Naive B cell (primary cell): ENCODE measurements around the gene CYREN. TPM values are rescaled to one million over a fixed set of nuclear protein-coding genes. Genes with fewer than 3 reads are reported as not detected.

Source experiments
- ATAC-seq, 2 donors: fragments of 150-1000 bp; cut with Tn5 transposase; 2 replicates each; pipeline ENCODE4 v1.10.0; 2021; ENCODE audit warnings: low read depth in 2 of 2, mild to moderate bottlenecking in 2 of 2, moderate library complexity in 2 of 2
- DNase-seq: peaks from one replicate; pipeline ENCODE4 v3.0.0; 2022
- H3K27ac Mint-ChIP-seq, 6 donors: one replicate each; pipeline ENCODE4 v1.8.0; 2020 to 2022; ENCODE audit warnings: mild to moderate bottlenecking in 6 of 6, mixed read lengths in 6 of 6, moderate library complexity in 5 of 6, inconsistent platforms in 2 of 6
- H3K27me3 Mint-ChIP-seq, 3 donors: one replicate each; pipeline ENCODE4 v1.8.0; 2021 to 2022; ENCODE audit warnings: mixed read lengths in 3 of 3, mild to moderate bottlenecking in 1 of 3
- H3K36me3 Mint-ChIP-seq, 2 donors: one replicate each; pipeline ENCODE4 v1.8.0; 2020 to 2022; ENCODE audit warnings: mixed read lengths in 2 of 2, inconsistent platforms in 1 of 2, mild to moderate bottlenecking in 1 of 2
- H3K4me1 Mint-ChIP-seq, 3 donors: one replicate each; pipeline ENCODE4 v1.8.0; 2020 to 2022; ENCODE audit warnings: mixed read lengths in 3 of 3, inconsistent platforms in 1 of 3, mild to moderate bottlenecking in 1 of 3, moderate library complexity in 1 of 3
- H3K4me3 Mint-ChIP-seq, 8 donors: one replicate each; pipeline ENCODE4 v1.8.0; 2020 to 2022; ENCODE audit warnings: mild to moderate bottlenecking in 8 of 8, mixed read lengths in 8 of 8, moderate library complexity in 8 of 8, inconsistent platforms in 2 of 8
- H3K9me3 Mint-ChIP-seq, 7 donors: one replicate each; pipeline ENCODE4 v1.8.0; 2020 to 2022; ENCODE audit warnings: mixed read lengths in 7 of 7, mild to moderate bottlenecking in 5 of 7, inconsistent platforms in 2 of 7, moderate library complexity in 1 of 7
- polyA plus RNA-seq, 6 donors: library from polyadenylated mRNA; unstranded; fragments of 300-500 nt; fragmentation: Illumina TruSeq; gene quantifications; one replicate each; pipeline ENCODE4 v1.2.3, GENCODE V29; 2021; ENCODE audit warnings: low read depth in 6 of 6

The CYREN gene
- polyA plus RNA-seq, 6 donors from 2014 or later = 35.4 to 64.0 (median 48.9) TPM

DNA sequence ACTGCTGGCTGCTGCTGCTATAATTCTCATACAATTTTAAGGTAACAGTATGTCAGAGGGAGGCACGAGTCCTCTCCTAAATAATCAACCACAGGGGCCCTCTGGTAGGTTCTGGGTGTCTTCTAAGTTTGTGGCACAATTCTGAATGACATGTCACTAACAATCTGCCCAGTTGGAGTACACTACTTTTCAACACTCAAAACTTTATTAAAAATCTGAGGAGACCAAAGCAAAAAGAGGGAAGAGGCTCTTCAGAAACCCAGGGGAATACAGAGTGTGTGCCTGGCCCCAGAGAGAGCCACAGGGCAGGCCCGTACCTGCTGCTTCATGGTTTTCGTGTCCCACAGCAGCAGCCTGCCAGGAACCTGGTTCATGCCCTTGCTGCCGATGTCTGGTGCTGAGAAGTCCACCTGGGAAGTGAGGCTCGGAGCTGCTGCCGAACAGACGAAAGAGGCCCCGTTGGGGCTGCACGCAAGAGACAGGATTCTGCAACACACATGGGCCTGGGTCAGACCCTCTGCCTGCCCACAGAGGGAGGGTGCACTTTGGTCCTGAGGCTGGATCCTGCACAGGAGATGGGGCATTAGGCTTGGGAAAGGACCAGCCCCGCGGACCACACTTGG lies 22.5 kb upstream of the CYREN start:
- Mint-ChIP-seq H3K27me3 (no peaks in the 10 kb centered on the region), H3K4me3 (peak overlapping the region in 1 of 8 donors; percentile 60), H3K27ac (peak overlapping the region in 1 of 6 donors; percentile 79), H3K36me3 (peaks cover 44 to 57% of the 10 kb centered on the region in 2 donors), H3K9me3 (peaks cover 0 to under 1% (median 0%) of the 10 kb centered on the region in 7 donors), H3K4me1 (peaks cover 7 to 15% (median 11%) of the 10 kb centered on the region in 3 donors)
- DNase-seq = no peak
- no peak for ATAC-seq

- ATAC-seq (no peak), DNase-seq (no peak)
- Mint-ChIP-seq H3K27ac (peak overlapping the region in 2 of 6 donors; percentile 27), H3K27me3 (no peaks in the 10 kb centered on the region), H3K4me3 (no peak overlapping the region), H3K36me3 (peaks cover 49 to 59% of the 10 kb centered on the region in 2 donors), H3K4me1 (peaks cover 7 to 15% (median 13%) of the 10 kb centered on the region in 3 donors), H3K9me3 (peaks cover 0 to 1% (median 0%) of the 10 kb centered on the region in 7 donors)
These were observed 20.2 kb upstream of the CYREN start for GRCh38 chr7:135190703-135191102.

GRCh38 chr7:135189961-135190360 lies 19.5 kb upstream of the CYREN start:
- Mint-ChIP-seq H3K36me3 (peaks cover 50 to 59% of the 10 kb centered on the region in 2 donors), H3K27ac (no peak overlapping the region), H3K9me3 (peaks cover 0 to 1% (median 0%) of the 10 kb centered on the region in 7 donors), H3K27me3 (no peaks in the 10 kb centered on the region), H3K4me1 (peaks cover 7 to 15% (median 13%) of the 10 kb centered on the region in 3 donors), H3K4me3 (no peak overlapping the region)
- DNase-seq (no peak), ATAC-seq (no peak)

DNA sequence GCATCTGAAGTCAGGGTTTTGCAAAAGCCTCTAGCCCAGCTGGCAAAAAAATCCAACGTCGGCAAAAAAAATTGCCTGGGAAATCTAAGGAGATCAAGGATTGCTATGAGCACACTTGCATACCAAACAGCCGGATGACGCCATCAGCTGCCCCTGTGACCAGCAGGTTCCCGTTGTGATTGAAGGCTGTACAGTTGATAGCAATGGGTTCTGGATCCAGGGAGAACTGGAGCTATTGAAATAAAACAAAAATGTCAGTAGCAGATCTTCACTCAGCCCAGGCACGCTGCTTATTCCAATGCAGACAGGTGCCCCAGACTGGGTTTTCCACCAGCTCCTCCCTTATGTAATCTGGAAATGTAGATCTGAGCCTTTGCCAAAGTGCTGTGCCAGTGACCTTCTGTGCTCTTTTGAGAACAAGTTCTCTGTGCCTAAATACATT lies 18.7 kb upstream of the CYREN start:
- Mint-ChIP-seq H3K9me3 (peaks cover 0 to 1% (median 0%) of the 10 kb centered on the region in 7 donors), H3K36me3 (peaks cover 52 to 63% of the 10 kb centered on the region in 2 donors), H3K27ac (peak overlapping the region in 3 of 6 donors; percentile 30 to 86 (median 51)), H3K27me3 (no peaks in the 10 kb centered on the region), H3K4me1 (peaks cover 4 to 15% (median 13%) of the 10 kb centered on the region in 3 donors), H3K4me3 (no peak overlapping the region)
- DNase-seq (no peak), ATAC-seq (no peak)

GRCh38 chr7:135188298-135188984 lies 17.9 kb upstream of the CYREN start:
- DNase-seq (no peak), ATAC-seq (peak; percentile 88 to 90)
- peaks cover 0 to 8% (median 4%) of the 10 kb centered on the region in 7 donors for H3K9me3 Mint-ChIP-seq
- H3K27ac Mint-ChIP-seq = peak overlapping the region in 3 of 6 donors; percentile 30 to 86 (median 32)
- peaks cover 57 to 67% of the 10 kb centered on the region in 2 donors for H3K36me3 Mint-ChIP-seq
- H3K4me3 Mint-ChIP-seq = peak overlapping the region in 1 of 8 donors; percentile 49
- H3K27me3 Mint-ChIP-seq = no peaks in the 10 kb centered on the region
- H3K4me1 Mint-ChIP-seq = peaks cover 4 to 16% (median 13%) of the 10 kb centered on the region in 3 donors

DNA sequence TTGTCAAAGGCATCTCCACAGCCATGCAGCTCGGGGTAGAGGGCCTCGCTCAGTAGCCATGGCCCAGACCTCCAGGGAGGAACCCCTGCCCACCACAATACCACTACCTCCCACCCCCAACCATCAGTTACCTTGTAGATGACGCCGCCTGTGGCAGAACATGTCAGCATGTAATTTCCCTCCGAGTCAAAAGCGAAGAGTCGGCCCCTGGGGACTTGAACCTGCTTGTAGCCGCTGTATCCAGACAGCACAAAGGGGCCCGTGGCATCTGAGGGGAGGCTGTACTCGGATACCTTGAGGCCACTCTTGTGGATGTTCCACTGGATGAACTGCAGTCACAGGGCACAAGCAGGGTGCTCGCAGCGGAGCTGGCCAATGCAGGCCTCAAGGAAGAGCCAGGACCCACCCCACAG lies 16.3 kb upstream of the CYREN start:
- H3K9me3 Mint-ChIP-seq = peaks cover 5 to 24% (median 13%) of the 10 kb centered on the region in 7 donors
- DNase-seq (no peak), ATAC-seq (peak in 1 of 2 donors; percentile 13)
- H3K27me3 Mint-ChIP-seq = no peaks in the 10 kb centered on the region
- H3K36me3 Mint-ChIP-seq = peaks cover 60 to 65% of the 10 kb centered on the region in 2 donors
- H3K4me1 Mint-ChIP-seq = peaks cover 4 to 13% (median 12%) of the 10 kb centered on the region in 3 donors
- no peak overlapping the region for H3K4me3 Mint-ChIP-seq
- peak overlapping the region in 3 of 6 donors; percentile 59 to 66 (median 65) for H3K27ac Mint-ChIP-seq

GRCh38 chr7:135186261-135186540 lies 15.7 kb upstream of the CYREN start:
- H3K27ac Mint-ChIP-seq = peak overlapping the region in 2 of 6 donors; percentile 66 to 80
- H3K4me1 Mint-ChIP-seq = peaks cover 4 to 13% (median 12%) of the 10 kb centered on the region in 3 donors
- ATAC-seq (no peak), DNase-seq (no peak)
- H3K27me3 Mint-ChIP-seq = no peaks in the 10 kb centered on the region
- peaks cover 61 to 65% of the 10 kb centered on the region in 2 donors for H3K36me3 Mint-ChIP-seq
- H3K9me3 Mint-ChIP-seq = peaks cover 5 to 31% (median 19%) of the 10 kb centered on the region in 7 donors
- H3K4me3 Mint-ChIP-seq = no peak overlapping the region

GRCh38 chr7:135185471-135186260 lies 15.2 kb upstream of the CYREN start:
- H3K36me3 Mint-ChIP-seq = peaks cover 61% of the 10 kb centered on the region in 2 donors
- peaks cover 5 to 35% (median 25%) of the 10 kb centered on the region in 7 donors for H3K9me3 Mint-ChIP-seq
- H3K4me3 Mint-ChIP-seq = peak overlapping the region in 1 of 8 donors; percentile 21
- DNase-seq (no peak), ATAC-seq (no peak)
- no peaks in the 10 kb centered on the region for H3K27me3 Mint-ChIP-seq
- peak overlapping the region in 2 of 6 donors; percentile 67 to 87 for H3K27ac Mint-ChIP-seq
- H3K4me1 Mint-ChIP-seq = peaks cover 4 to 13% (median 12%) of the 10 kb centered on the region in 3 donors

DNA sequence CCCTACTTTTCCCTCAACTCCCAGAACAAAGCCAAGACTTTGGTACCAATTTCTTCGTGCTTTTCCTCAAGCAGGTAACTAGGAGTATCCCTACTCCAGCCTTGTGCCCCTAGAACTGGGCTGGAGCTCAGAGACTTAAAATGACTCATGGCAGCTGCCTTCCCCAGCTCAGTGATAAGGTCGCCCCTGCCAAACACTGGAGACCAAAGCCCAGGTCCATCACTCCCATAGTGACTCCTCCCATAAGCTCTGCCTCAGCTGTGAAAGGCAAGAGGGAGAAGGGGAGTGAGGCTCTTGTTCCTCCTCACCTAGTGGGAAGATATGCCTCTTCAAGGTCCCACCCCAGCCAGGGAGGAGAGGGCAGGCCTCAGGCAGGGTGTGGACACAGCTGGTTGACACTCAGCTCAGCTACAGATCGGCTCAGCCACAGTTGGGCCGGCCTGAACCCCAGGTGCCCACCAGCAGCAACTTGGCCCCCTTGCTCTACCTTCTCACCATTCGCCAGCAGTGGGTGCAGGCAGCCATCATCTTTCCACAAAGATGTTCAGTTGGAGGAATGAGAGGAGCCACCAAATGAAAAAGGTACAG lies 13.8 kb upstream of the CYREN start:
- DNase-seq = no peak
- no peaks in the 10 kb centered on the region for H3K27me3 Mint-ChIP-seq
- peaks cover 5 to 43% (median 32%) of the 10 kb centered on the region in 7 donors for H3K9me3 Mint-ChIP-seq
- peak overlapping the region in 2 of 6 donors; percentile 64 to 67 for H3K27ac Mint-ChIP-seq
- H3K4me3 Mint-ChIP-seq = no peak overlapping the region
- H3K36me3 Mint-ChIP-seq = peaks cover 53 to 65% of the 10 kb centered on the region in 2 donors
- no peak for ATAC-seq
- peaks cover 4 to 13% (median 12%) of the 10 kb centered on the region in 3 donors for H3K4me1 Mint-ChIP-seq

GRCh38 chr7:135183478-135183877 lies 13.0 kb upstream of the CYREN start:
- H3K4me1 Mint-ChIP-seq = peaks cover 0 to 6% (median 6%) of the 10 kb centered on the region in 3 donors
- DNase-seq = no peak
- peaks cover 59 to 66% of the 10 kb centered on the region in 2 donors for H3K36me3 Mint-ChIP-seq
- H3K4me3 Mint-ChIP-seq = no peak overlapping the region
- no peak for ATAC-seq
- H3K27ac Mint-ChIP-seq = peak overlapping the region in 1 of 6 donors; percentile 59
- H3K27me3 Mint-ChIP-seq = no peaks in the 10 kb centered on the region
- H3K9me3 Mint-ChIP-seq = peaks cover 5 to 50% (median 41%) of the 10 kb centered on the region in 7 donors

- peaks cover 0 to 4% (median 0%) of the 10 kb centered on the region in 3 donors for H3K4me1 Mint-ChIP-seq
- H3K9me3 Mint-ChIP-seq = peaks cover 5 to 53% (median 42%) of the 10 kb centered on the region in 7 donors
- peaks cover 51 to 61% of the 10 kb centered on the region in 2 donors for H3K36me3 Mint-ChIP-seq
- ATAC-seq (no peak), DNase-seq (no peak)
- H3K27me3 Mint-ChIP-seq = no peaks in the 10 kb centered on the region
- no peak overlapping the region for H3K27ac Mint-ChIP-seq
- H3K4me3 Mint-ChIP-seq = no peak overlapping the region
These were observed 11.6 kb upstream of the CYREN start for GRCh38 chr7:135181929-135182678.

GRCh38 chr7:135181261-135181928 lies 10.9 kb upstream of the CYREN start:
- no peak overlapping the region for H3K4me3 Mint-ChIP-seq
- H3K4me1 Mint-ChIP-seq = peaks cover 0 to 4% (median 0%) of the 10 kb centered on the region in 3 donors
- H3K27ac Mint-ChIP-seq = no peak overlapping the region
- H3K27me3 Mint-ChIP-seq = no peaks in the 10 kb centered on the region
- peaks cover 46 to 61% of the 10 kb centered on the region in 2 donors for H3K36me3 Mint-ChIP-seq
- no peak for DNase-seq
- no peak for ATAC-seq
- H3K9me3 Mint-ChIP-seq = peaks cover 5 to 53% (median 42%) of the 10 kb centered on the region in 7 donors
